IPS DF 6.9 (cell line): ENCODE data around the gene DAZ4.
"Not testable (repeated sequence)": the region's sequence is repeated elsewhere in the genome, so short reads cannot be mapped to it uniquely, and the experiment has no call there.

ENCODE experiments used
- DNase-seq: peaks from one replicate; pipeline ENCODE4 v3.0.0-alpha.2; 2013; ENCODE audit warnings: low read depth, low spot score
- H3K27ac ChIP-seq: one replicate; pipeline ENCODE4 v1.5.1; 2013; ENCODE audit warnings: low read length, control low read depth
- H3K27me3 ChIP-seq: 2 replicates; pipeline ENCODE4 v1.6.1; 2013; ENCODE audit warnings: mild to moderate bottlenecking, low read length; ENCODE audit not compliant: control insufficient read depth, insufficient read depth
- H3K36me3 ChIP-seq: 2 replicates; pipeline ENCODE4 v1.6.1; 2013; ENCODE audit warnings: low read length; ENCODE audit not compliant: control insufficient read depth, insufficient read depth
- H3K4me1 ChIP-seq: 2 replicates; pipeline ENCODE4 v1.6.1; 2013; ENCODE audit warnings: low read length; ENCODE audit not compliant: control insufficient read depth, insufficient read depth
- H3K4me3 ChIP-seq: 2 replicates; pipeline ENCODE4 v1.5.1; 2013; ENCODE audit warnings: mild to moderate bottlenecking, low read length
- H3K9me3 ChIP-seq: 2 replicates; pipeline ENCODE4 v1.6.1; 2013; ENCODE audit warnings: low read length, inconsistent platforms; ENCODE audit not compliant: control insufficient read depth, insufficient read depth
- WGBS: extraction: QIAGEN DNeasy Blood & Tissue Kit; methylation state at CpG from one replicate; pipeline ENCODE4 v1.1.7; 2013; ENCODE audit warnings: mixed read lengths, missing lambda C conversion rate; ENCODE audit not compliant: insufficient read length, insufficient coverage; 5-methylcytosine and 5-hydroxymethylcytosine counted together

Gene DAZ4

GRCh38 chrY:24833619-24834018 is at the start of gene DAZ4:
Gene DAZ4, plus strand, starts transcription at chrY:24833919. Its CDS starts 208 bp downstream, at chrY:24834127.
- WGBS = no CpG with 5 or more reads among the region's 23 CpGs
- H3K27me3 ChIP-seq, H3K36me3 ChIP-seq, H3K27ac ChIP-seq, H3K4me1 ChIP-seq, H3K4me3 ChIP-seq, DNase-seq, H3K9me3 ChIP-seq: not testable (repeated sequence)

DNA sequence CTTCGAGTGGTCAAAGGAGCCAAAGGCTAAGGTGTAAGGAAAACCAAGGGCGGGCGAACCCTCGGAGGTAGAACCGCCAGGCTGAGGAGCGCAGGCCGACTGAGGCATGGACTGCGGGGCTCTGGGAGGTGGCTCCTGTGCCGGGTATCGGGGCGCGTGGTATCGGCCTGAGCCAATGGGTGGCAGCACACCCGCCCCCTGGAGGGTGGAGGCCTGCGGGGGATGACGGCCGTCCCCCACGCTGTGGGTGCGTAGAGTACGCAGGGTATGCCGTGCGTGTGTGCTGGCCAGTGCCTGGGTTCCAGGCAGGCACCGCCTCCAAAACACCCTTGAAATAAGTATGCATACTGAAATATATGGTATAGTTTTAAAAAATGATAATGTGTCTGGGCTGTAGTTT is 20.4 kb upstream of the DAZ4 start, which contains the start of gene DAZ3:
TSS of gene DAZ3 (minus strand) at position 101 of the 400 bp plus-strand sequence. CDS start 208 bp downstream, outside the sequence.
- WGBS = no CpG with 5 or more reads among the region's 23 CpGs
- not testable (repeated sequence) for H3K9me3 ChIP-seq

GRCh38 chrY:24821836-24822235 is 11.9 kb upstream of the DAZ4 start:
- not testable (repeated sequence) for H3K9me3 ChIP-seq, H3K4me1 ChIP-seq
- WGBS = no CpG with 5 or more reads among the region's 3 CpGs

More for the DNA sequence above, 20.4 kb upstream of the DAZ4 start, which contains the start of gene DAZ3:
- H3K27me3 ChIP-seq, H3K27ac ChIP-seq, H3K4me3 ChIP-seq, DNase-seq, H3K36me3 ChIP-seq, H3K4me1 ChIP-seq: not testable (repeated sequence)

GRCh38 chrY:24824184-24824879 is 9.4 kb upstream of the DAZ4 start:
- H3K27me3 ChIP-seq, H3K4me3 ChIP-seq, DNase-seq, H3K4me1 ChIP-seq, H3K36me3 ChIP-seq, H3K27ac ChIP-seq, H3K9me3 ChIP-seq: not testable (repeated sequence)
- no CpG with 5 or more reads among the region's 4 CpGs for WGBS

More at GRCh38 chrY:24821836-24822235, 11.9 kb upstream of the DAZ4 start:
- not testable (repeated sequence) for H3K4me3 ChIP-seq, DNase-seq, H3K36me3 ChIP-seq, H3K27me3 ChIP-seq, H3K27ac ChIP-seq

DNA sequence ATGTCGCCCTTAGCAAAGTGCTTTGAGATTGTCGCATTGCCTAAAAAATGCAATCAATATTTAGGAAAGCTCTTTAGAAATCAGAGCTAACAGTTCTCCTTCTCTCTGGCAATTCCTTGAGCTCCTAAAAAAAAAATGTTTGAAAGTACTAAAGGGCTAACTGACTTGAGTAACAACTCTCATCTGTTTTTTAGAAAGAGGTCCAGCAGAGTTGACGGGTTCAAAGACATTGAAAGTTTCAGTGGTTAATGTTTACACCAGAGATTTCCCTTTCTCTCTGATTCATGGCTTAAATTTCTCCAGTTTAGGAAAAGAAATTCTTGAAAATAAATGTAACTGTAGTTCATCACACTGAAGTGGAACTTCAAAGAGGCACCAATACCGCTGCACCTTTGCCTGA is 8.7 kb upstream of the DAZ4 start:
- H3K27me3 ChIP-seq, H3K4me3 ChIP-seq, DNase-seq, H3K27ac ChIP-seq, H3K36me3 ChIP-seq, H3K4me1 ChIP-seq, H3K9me3 ChIP-seq: not testable (repeated sequence)
- no CpG with 5 or more reads among the region's 4 CpGs for WGBS
